ENCODE data around the gene ADARB2.
A peak's percentile ranks its signal among the peaks of the same experiment; 100 is the strongest.
"Not testable (repeated sequence)": the region's sequence is repeated elsewhere in the genome, so short reads cannot be mapped to it uniquely, and the experiment has no call there.

The ADARB2 gene

DNA sequence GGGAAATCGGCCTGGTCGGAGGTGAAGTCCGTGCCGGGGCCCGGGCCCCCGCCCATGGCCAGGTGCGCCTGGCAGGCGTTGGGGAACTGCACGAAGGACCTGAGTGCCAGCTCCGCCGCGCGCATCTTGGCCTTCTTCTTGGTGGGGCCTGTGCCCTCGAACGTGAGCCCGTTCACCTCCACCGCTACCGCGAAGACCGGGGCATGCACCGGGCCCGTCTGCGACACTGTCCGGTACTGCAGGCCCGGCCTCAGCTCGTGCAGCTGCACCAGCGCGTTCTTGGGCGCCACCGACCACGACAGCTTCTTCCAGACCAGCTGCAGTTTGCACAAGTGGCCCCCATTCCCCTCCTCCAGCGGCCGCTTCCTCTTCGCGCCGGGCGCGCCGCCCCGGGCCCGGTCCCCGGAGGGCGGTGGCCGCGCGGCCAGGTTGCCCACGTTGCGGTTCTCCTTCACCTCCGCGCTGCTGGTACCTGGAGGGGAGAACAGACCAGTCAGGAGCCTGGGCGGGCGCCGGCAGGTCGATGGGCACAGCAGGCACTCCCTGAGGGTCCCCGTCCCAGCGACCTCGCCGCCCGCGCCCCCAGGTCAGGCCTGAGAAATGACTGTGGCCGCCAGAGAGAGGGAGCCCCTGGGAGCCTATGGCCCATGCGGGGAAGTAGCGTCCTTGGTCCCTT lies 373.7 kb downstream of the ADARB2 start:
- Mint-ChIP-seq H3K27ac (no peak overlapping the region), H3K36me3 (no peaks in the 10 kb centered on the region), H3K27me3 (peaks cover 4% of the 10 kb centered on the region), H3K4me1 (peaks cover 13% of the 10 kb centered on the region), H3K4me3 (no peak overlapping the region), H3K9me3 (no peaks in the 10 kb centered on the region)

- Mint-ChIP-seq H3K9me3 (no peaks in the 10 kb centered on the region), H3K4me3 (no peak overlapping the region), H3K27ac (no peak overlapping the region), H3K4me1 (peaks cover 17% of the 10 kb centered on the region), H3K36me3 (no peaks in the 10 kb centered on the region), H3K27me3 (peaks cover 4% of the 10 kb centered on the region)
These were observed 374.5 kb downstream of the ADARB2 start for GRCh38 chr10:1362589-1363445.

DNA sequence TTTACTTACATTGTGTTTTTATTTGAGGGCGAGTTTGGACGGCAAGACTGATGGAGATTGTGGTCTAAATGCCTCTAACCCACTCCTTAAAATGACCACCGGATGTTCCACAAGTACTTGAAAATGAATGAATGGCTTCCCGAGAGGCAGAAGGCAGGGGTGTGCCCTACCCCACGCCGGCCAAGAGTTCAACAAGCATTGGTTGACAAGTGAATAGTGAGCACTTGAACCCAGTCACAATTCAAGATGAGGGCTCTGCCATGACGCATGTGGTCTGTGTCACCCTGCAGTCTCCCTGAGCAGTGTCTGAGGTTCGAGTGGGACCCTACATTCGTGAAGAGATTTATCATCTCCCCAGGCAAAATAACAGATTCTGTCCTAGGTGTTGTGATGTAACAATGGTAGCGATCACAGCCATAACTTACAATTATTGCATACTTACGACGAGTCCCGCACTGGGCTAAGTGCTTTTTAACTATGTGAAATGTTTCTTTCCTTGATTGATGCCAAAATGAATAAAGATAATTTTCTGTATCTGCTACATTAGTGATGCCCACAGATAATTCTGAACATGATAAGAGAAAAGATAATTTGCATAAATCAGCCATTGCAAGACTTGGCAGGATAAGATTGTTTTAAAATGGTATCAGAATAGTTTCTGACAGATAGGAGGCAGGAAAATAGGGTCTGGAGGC lies 375.8 kb downstream of the ADARB2 start:
- Mint-ChIP-seq H3K36me3 (no peaks in the 10 kb centered on the region), H3K27me3 (peaks cover 5% of the 10 kb centered on the region), H3K4me3 (no peak overlapping the region), H3K27ac (no peak overlapping the region), H3K9me3 (no peaks in the 10 kb centered on the region), H3K4me1 (peaks cover 17% of the 10 kb centered on the region)

DNA sequence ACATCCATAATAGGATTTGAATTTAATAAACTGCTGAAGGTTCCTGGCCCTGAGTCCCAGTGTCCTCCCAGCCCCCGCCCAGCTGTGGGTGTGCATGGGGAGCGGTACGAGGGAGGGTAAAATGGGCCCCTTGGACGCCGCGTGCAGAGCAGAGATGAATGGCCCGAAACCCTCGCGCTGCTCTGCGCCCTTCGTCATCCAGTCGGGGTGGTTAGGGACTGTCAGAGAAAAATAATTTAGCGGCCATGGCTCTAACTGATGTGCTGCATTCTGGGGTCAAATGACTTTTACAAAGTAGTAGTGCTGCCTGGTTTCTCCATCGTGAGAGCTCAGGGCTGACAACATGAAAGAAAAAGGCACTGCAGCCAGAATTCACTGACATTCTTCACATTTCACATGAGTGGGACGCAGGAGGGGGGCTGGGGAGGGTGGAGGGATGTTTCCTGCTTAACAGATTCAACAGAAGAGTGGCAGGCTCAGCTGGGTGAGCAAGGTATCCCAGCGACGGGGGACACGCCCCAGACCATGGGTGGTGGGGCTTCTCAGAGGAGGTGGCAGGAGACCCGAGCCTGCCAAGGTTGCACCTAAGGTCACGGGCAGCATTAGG lies 376.7 kb downstream of the ADARB2 start:
- H3K9me3 Mint-ChIP-seq = no peaks in the 10 kb centered on the region
- peaks cover 17% of the 10 kb centered on the region for H3K4me1 Mint-ChIP-seq
- H3K27me3 Mint-ChIP-seq = peaks cover 5% of the 10 kb centered on the region
- H3K27ac Mint-ChIP-seq = no peak overlapping the region
- no peaks in the 10 kb centered on the region for H3K36me3 Mint-ChIP-seq
- no peak overlapping the region for H3K4me3 Mint-ChIP-seq

GRCh38 chr10:1360011-1360557 lies 377.2 kb downstream of the ADARB2 start:
- Mint-ChIP-seq H3K27me3 (peaks cover 4% of the 10 kb centered on the region), H3K9me3 (no peaks in the 10 kb centered on the region), H3K4me3 (no peak overlapping the region), H3K36me3 (no peaks in the 10 kb centered on the region), H3K27ac (no peak overlapping the region), H3K4me1 (peaks cover 17% of the 10 kb centered on the region)

DNA sequence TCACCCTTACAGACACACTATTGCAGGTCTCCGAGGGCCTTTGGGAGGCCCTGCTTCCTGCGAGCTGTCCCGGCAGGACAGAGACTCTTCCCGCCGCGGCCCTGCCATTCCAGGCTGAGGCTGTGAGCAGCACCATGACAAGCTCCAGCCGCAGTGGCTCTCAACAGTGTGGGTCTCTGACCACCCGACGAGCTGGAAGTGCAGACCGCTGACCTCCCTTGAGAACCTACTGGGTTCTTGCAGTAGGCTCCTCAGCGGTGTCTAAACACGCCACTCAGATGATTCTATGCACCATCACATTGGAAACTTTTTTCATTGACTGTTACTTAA lies 377.7 kb downstream of the ADARB2 start:
- peaks cover 4% of the 10 kb centered on the region for H3K27me3 Mint-ChIP-seq
- H3K4me3 Mint-ChIP-seq = peak overlapping the region; percentile 28
- no peaks in the 10 kb centered on the region for H3K36me3 Mint-ChIP-seq
- H3K4me1 Mint-ChIP-seq = peaks cover 17% of the 10 kb centered on the region
- no peaks in the 10 kb centered on the region for H3K9me3 Mint-ChIP-seq
- peak overlapping the region; percentile 52 for H3K27ac Mint-ChIP-seq

GRCh38 chr10:1358860-1359625 lies 378.3 kb downstream of the ADARB2 start:
- no peaks in the 10 kb centered on the region for H3K36me3 Mint-ChIP-seq
- H3K4me1 Mint-ChIP-seq = peaks cover 17% of the 10 kb centered on the region
- no peaks in the 10 kb centered on the region for H3K9me3 Mint-ChIP-seq
- H3K27ac Mint-ChIP-seq = peak overlapping the region; percentile 52
- H3K27me3 Mint-ChIP-seq = peaks cover 4% of the 10 kb centered on the region
- peak overlapping the region; percentile 28 for H3K4me3 Mint-ChIP-seq

- Mint-ChIP-seq H3K27me3 (peaks cover 4% of the 10 kb centered on the region), H3K9me3 (no peaks in the 10 kb centered on the region), H3K4me1 (peaks cover 17% of the 10 kb centered on the region), H3K4me3 (no peak overlapping the region), H3K36me3 (no peaks in the 10 kb centered on the region), H3K27ac (no peak overlapping the region)
These were observed 379.2 kb downstream of the ADARB2 start for GRCh38 chr10:1358147-1358546.

- H3K4me1 Mint-ChIP-seq = peaks cover 17% of the 10 kb centered on the region
- H3K4me3 Mint-ChIP-seq = no peak overlapping the region
- no peak overlapping the region for H3K27ac Mint-ChIP-seq
- no peaks in the 10 kb centered on the region for H3K36me3 Mint-ChIP-seq
- H3K27me3 Mint-ChIP-seq = peaks cover 4% of the 10 kb centered on the region
- H3K9me3 Mint-ChIP-seq = no peaks in the 10 kb centered on the region
These were observed 381.0 kb downstream of the ADARB2 start for GRCh38 chr10:1356349-1356748.

GRCh38 chr10:1354809-1355710 lies 382.3 kb downstream of the ADARB2 start:
- peaks cover 17% of the 10 kb centered on the region for H3K4me1 Mint-ChIP-seq
- no peaks in the 10 kb centered on the region for H3K9me3 Mint-ChIP-seq
- H3K36me3 Mint-ChIP-seq = no peaks in the 10 kb centered on the region
- H3K27ac Mint-ChIP-seq = no peak overlapping the region
- H3K27me3 Mint-ChIP-seq = peaks cover 4% of the 10 kb centered on the region
- H3K4me3 Mint-ChIP-seq = no peak overlapping the region

DNA sequence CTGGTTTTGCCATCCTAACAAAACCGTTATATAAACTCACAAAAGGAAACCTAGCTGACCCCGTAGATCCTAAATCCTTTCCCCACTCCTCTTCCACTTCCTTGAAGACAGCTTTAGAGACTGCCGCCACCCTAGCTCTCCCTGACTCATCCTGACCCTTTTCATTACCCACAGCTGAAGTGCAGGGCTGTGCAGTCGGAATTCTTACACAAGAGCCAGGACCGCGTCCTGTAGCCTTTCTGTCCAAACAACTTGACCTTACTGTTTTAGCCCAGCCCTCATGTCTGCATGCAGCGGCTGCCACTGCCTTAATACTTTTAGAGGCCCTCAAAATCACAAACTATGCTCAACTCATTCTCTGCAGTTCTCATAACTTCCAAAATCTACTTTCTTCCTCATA lies 385.0 kb downstream of the ADARB2 start:
- H3K9me3 Mint-ChIP-seq, H3K27me3 Mint-ChIP-seq, H3K4me3 Mint-ChIP-seq, H3K36me3 Mint-ChIP-seq, H3K27ac Mint-ChIP-seq, H3K4me1 Mint-ChIP-seq: not testable (repeated sequence)

DNA sequence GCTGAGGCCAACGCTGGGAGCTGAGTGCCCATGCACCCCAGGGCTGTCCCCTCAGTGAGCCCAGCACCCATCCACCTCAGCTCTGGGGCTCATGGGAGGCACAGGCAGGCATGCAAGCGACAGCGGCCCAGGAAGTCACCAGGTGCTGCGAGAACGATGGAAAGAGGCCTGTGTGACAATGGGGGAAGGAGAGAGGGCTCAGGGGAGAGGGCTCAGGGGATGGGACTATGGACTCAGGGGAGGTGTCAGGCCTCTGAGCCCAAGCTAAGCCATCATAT lies 388.6 kb downstream of the ADARB2 start:
- Mint-ChIP-seq H3K27me3 (no peaks in the 10 kb centered on the region), H3K27ac (no peak overlapping the region), H3K4me3 (no peak overlapping the region), H3K9me3 (no peaks in the 10 kb centered on the region), H3K36me3 (no peaks in the 10 kb centered on the region), H3K4me1 (no peaks in the 10 kb centered on the region)

- Mint-ChIP-seq H3K27ac (no peak overlapping the region), H3K4me1 (no peaks in the 10 kb centered on the region), H3K27me3 (no peaks in the 10 kb centered on the region), H3K36me3 (no peaks in the 10 kb centered on the region), H3K4me3 (no peak overlapping the region), H3K9me3 (no peaks in the 10 kb centered on the region)
These were observed 389.2 kb downstream of the ADARB2 start for GRCh38 chr10:1347962-1348772.

DNA sequence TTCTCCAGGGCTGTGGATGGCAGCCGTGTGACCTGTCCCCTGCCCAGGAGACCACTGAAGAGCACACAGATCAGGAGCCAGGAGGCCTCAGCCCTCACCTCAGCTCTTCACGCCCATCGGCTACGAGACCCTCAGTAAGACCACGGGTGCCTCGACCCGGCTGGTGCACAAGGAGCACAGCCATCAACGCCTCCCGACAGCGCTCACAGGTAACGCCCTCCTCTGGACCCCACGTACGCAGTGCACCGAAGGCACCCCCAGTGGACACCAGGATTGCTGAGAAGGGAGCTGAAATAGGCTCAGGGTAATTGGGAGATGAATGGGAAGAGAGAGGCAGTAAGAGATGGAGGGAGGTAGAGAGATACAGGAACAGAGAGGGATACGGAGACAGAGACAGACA lies 389.8 kb downstream of the ADARB2 start:
- Mint-ChIP-seq H3K27me3 (no peaks in the 10 kb centered on the region), H3K36me3 (no peaks in the 10 kb centered on the region), H3K4me1 (no peaks in the 10 kb centered on the region), H3K9me3 (no peaks in the 10 kb centered on the region), H3K4me3 (no peak overlapping the region), H3K27ac (no peak overlapping the region)
